Left colon (tissue), 2 donors: ENCODE data around the gene XCL1. TPM values are rescaled to one million over a fixed set of nuclear protein-coding genes. Genes with fewer than 3 reads are reported as not detected.
"Not testable (repeated sequence)": the region's sequence is repeated elsewhere in the genome, so short reads cannot be mapped to it uniquely, and the experiment has no call there.

Experiments used
- ATAC-seq: fragments of 200-7000 bp; cut with Tn5 transposase; one replicate; pipeline ENCODE4 v1.9.1; 2020; ENCODE audit warnings: mild to moderate bottlenecking, moderate library complexity
- DNase-seq, 2 donors: peaks; one replicate each; pipeline ENCODE4 v3.0.0-alpha.2; 2020
- intact Hi-C, 2 donors: fragments of 100-400 bp; cut with DNase I in 1 of 2; cut with micrococcal nuclease in 1 of 2; formaldehyde crosslinking; loops; one replicate each; pipeline versions ENCODE4 v1.11.2 to v1.14.0; 2022; cut with DNase I, micrococcal nuclease
- total RNA-seq, 2 donors: library from RNA; stranded (reverse); fragmentation: NEBNext Ultra II Directional; extraction: Animal tissue kit (Norgen Biotek cat#: 25700); gene quantifications; one replicate each; pipeline ENCODE4 v1.2.1, GENCODE V29; 2021
- donor health status: DM: no; HTN: no; CAD: no.
- donor health status: DM: yes; HTN: yes; CAD: no.

Gene XCL1
- total RNA-seq, 2 donors from 2014 or later = 0.24 TPM; not detected in 1

DNA sequence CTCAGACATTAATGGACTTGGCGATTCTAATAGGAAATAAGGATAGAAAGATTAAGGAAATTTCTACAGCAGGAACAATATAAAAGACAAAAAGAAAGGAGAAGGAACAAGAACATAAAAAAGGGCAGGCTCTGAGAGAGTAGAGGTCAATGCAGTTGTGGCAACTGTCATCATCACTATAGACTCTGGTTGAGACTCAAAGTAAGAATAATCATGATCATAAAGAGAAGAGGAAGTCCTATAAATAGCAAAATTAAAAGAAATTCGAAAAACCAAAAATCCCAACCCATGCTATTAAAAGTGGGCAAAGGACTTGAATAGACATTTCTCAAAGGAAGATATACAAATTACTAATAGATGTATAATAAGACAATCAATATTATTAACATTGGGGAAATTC is 14.4 kb upstream of the XCL1 start:
- no peak for ATAC-seq
- DNase-seq = no peak
- intact Hi-C loops = no loop called here

DNA sequence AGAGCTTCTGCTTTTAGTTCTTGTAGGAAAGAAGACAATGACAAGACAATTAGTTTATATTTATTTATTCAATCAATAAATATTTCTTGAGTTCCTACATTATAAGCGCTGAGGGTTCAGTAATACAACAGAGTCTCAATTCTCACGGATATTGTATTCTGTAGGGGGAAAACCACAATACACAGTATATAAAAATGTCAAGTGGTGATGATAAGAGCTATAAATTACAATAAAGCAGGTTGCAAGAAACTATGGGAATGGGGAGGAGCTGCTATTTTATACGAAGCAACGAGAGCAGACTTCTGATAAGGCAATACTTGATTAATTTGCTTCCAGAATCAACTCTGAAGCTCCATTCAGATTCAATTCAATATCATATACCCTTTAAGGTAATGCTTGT is 10.6 kb upstream of the XCL1 start:
- peak; percentile 37 for ATAC-seq

DNA sequence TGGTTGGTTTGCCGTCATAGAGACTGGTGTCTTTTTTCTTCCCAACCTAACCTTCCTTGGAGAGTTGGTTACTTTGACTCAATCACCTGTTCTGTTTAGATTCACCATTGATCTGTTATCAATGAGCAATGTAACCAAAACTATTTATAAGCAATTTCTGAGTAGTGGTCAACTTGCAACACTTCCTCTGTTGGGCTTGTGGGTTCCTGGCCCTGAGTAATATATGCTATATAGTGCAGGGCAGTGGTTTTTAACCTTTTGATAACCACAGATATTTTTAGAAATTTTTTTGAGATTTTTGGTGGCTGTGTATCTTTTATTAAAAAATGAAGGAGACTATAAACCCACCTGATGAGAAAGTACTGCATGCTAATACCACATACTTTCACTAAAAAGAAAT is 9.4 kb upstream of the XCL1 start:
- ATAC-seq (no peak), DNase-seq (no peak)
- intact Hi-C loops = no loop called here

More for the DNA sequence above, 10.6 kb upstream of the XCL1 start:
- DNase-seq = no peak
- intact Hi-C loops = no loop called here

DNA sequence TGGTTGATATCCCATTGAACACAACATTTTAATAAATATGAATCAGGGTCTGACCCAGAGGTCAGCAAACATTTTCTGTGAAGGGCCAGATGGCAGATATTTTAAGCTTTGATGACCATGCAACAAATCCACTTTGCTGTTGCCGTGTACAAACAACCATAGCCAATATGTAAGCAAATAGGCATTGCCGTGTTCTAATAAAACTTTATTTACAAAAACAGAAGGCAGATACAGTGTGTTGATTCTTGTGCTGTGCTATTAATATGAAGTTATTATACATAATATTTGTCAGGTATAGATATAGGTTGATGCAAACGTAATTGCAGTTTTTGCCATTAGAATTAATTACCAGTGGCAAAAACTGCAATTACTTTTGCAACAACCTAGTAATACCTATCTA is 8.8 kb upstream of the XCL1 start:
- ATAC-seq (no peak), DNase-seq (no peak)
- intact Hi-C loops = no loop called here

DNA sequence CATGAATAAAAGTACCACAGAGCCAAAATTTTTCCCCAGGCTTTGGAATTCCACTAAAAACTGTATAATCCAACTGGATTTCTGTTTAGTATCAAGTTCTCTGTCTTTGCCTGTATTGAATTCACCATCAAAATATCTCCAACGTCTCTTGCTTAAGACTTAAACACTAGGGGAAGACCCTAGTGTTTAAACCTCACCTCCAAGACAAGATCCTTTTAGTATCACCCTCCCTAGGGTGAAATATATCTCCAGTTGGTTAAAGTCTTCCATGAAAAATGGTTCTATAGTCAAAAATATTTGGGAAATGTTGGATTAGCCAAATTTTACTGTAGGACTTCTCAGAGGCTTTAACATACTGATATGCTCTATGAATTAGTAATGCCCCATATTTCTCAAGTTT is 8.1 kb upstream of the XCL1 start:
- intact Hi-C loops = no loop called here
- DNase-seq (no peak), ATAC-seq (no peak)

DNA sequence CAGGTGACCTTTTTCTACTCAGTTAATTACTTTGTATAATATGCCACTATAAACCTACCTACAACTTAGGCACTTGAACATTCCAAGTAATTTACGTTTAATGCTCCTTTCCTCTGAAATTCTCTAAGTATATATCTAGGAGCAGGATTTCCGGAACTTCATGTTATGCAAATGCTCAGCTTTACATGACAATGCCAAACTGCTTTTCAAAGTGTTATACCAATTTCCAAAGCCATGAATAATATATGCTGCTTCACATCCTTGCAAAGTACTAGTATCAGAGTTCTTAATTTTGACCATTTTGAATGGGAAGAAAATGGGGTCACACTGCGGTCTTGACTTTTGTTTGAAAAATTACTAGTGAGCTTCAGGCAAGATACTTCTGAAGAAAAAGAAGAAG is 5.8 kb upstream of the XCL1 start:
- DNase-seq (no peak), ATAC-seq (no peak)
- intact Hi-C loops = loop anchor here in 1 of 2 donors (5.0 to 10.0 kb wide), 2 partner anchors 128 to 236 kb away; no protein-coding TSS in a partner anchor

DNA sequence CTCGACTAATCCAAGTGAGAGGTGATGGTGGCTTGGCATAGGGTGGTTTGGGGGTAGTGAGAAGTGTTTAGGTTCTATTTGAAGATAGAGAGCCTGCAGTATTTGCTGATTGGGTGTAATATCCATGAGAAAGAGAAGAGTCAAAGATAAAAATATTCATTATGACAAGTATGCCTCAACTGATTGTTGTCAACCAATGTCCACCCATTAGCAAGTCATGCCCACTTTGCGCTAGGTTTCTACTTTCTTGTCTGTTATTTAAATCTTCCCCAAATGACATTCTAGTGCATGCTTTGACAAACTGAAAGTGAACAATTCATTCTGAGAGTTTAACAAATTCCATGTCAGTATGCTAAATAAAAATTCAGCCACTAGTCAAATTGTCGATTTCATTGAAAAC is 3.8 kb upstream of the XCL1 start:
- DNase-seq = no peak
- intact Hi-C loops = loop anchor here in 1 of 2 donors (5.0 to 10.0 kb wide), 2 partner anchors 130 to 238 kb away; no protein-coding TSS in a partner anchor
- no peak for ATAC-seq

DNA sequence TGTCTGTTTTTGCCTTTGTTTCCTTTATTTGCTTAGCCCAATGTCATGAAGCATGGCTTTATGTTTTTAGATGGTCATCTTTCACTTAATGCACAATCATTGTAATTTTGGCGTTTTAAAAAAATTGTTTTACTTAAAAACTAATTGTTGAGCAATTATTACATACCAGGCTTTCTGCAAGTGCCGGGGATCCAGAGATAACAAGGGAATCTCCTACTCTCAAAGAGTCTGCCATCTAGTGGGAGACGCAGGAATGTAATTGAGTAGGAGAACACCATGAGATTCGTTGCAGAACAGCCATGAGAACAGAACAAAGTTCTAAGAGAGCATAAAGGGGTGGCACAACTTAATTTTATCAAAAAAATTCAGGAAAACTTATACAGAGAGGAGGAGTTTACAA is 2.2 kb upstream of the XCL1 start:
- intact Hi-C loops = loop anchor here in 1 of 2 donors (5.0 to 10.0 kb wide), 2 partner anchors 132 to 239 kb away; no protein-coding TSS in a partner anchor
- peak in 1 of 2 donors; percentile 5 for DNase-seq
- ATAC-seq = peak; percentile 68

DNA sequence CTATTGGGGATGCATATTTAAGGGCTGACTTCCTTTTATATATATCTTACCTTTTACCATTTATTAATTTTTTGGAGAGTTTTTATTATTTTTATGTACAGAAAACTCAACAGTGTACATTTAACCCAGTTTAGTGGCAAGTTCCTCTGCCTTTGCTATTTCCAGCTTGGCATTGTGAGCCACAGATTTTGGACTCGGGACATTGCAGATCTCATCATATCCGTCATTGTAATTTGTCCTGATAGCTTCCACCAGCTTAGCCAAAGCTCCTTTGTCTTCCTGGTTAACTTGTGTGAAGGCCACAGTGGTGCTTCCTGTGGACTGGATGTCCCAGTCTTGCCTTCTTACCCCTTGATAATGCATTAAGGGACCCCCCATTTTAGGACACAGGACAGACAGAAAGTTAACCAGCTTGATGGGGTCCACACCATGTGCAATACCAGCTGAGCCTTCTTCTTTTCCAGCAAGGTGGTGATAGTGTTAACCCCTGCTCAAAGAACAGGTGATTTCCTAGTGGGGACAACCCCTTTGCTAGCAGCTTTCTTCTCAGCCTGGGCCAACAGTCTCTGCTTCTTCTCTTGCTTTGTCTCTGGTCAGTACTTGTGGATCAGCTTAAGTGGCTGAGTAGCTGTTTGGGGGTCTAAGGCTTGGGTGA is 2.3 kb downstream of the XCL1 start:
- intact Hi-C loops = loop anchor here in 1 of 2 donors (10.0 kb wide), 1 partner anchor 244 kb away; no protein-coding TSS in a partner anchor
- DNase-seq, ATAC-seq: not testable (repeated sequence)

DNA sequence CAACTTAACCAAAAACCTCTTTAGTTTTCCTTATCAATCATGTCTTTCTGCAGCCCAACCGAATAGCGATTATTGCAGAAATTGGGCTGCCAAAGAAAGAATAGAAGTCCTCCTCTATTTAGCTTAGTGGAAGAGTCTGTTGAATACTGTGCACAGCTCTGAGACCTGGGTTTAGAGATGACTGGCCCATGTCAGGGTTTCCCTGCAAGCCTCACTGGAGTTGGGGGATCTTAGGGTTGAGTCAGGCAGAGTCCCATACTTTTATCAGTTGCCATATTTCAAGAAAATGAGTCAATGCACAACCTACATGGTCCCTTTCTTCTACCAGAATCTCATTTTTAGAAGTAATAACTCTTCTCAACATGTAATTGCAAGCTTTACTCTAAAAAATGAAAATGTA is 3.9 kb downstream of the XCL1 start:
- DNase-seq, ATAC-seq, intact Hi-C loops: not testable (repeated sequence)

DNA sequence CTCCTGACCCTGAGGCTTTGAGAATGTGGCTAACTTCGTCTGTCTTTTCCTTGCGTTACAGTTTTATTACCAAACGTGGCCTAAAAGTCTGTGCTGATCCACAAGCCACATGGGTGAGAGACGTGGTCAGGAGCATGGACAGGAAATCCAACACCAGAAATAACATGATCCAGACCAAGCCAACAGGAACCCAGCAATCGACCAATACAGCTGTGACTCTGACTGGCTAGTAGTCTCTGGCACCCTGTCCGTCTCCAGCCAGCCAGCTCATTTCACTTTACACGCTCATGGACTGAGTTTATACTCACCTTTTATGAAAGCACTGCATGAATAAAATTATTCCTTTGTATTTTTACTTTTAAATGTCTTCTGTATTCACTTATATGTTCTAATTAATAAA is 4.6 kb downstream of the XCL1 start:
- DNase-seq, ATAC-seq, intact Hi-C loops: not testable (repeated sequence)

DNA sequence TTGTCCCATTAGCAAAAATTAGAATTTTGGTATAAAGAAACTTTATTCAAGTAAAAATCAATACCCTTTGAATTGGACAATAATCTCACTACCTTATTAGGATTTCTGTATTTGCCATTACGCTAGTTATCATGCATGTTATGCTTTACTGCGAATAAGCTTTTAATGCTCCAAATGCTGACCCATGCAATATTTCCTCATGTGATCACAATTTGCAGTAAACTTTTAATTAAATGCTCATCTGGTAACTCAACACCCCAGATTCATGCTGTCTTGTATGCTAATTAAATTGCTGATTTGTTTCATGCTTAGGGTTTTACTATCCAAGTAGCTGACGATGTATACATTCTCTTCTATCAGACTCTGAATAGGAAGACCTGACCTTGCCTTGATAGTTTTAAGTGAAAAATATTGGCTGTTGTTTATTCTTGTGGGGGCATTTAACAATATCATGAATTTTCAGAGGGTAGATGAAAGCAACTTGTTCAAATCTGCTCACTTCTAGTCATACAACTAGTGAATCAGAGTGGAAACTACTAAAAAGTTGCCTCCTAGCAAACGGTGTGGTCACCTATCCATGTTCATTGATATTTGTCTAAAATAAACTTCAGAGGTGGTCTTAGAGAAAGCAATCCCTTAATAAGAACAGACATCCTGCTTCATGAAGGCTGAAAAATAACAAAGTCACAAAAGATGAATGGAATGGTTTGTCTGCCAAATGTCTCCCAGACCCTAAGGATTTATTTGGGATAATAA is 5.6 kb downstream of the XCL1 start:
- ATAC-seq (no peak), DNase-seq (no peak)
- intact Hi-C loops = no loop called here

DNA sequence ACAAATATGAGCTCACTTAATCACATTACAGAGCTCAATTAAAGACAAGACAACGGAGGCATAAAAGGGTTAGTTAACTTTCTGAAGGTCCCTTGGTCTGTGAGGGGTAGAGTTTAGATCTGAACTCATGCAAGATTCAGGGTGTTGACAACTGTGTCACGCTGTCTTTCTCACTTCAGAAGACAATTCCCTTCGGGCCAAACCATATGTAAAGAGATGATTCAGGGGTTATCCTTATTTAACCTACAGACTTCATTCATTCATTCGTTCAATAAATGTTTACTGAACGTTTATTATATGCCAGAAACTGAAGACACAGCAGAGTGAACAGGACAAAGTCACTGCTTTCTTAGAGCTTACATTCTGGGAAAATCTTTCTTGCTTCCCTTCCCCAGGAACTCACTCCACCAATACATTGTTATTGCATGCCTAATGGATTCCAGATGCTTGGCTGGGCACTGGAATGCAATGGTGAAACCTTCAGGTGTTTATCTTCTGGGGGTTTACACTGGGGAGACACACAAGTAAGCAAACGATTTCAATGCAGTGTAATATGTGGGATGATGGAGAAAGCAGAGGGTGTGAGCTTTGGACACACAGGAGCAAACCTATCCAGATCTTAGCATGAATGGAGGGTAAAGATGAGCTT is 6.4 kb downstream of the XCL1 start:
- ATAC-seq = no peak

DNA sequence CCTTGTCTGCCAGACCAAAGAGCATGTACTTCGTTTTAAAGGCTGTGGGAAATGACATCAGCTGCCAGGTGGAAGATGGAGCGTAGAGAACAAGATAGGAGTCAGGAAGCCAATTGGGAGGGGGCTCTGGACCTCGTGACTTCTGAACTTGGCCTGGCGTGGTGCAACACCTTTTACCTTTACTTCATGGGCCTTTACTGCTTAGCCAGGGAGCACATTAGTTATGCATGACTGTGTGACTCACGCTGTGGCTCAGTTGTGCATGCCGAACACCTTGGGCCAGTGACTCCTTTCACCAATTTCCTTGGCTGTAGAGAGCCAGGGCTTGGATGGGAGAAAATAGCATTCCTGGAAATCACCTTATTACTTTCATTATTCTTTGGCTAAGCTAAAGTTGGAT is 7.2 kb downstream of the XCL1 start:
- no peak for ATAC-seq
- intact Hi-C loops = no loop called here

More for the DNA sequence above, 6.4 kb downstream of the XCL1 start:
- no peak for DNase-seq
- intact Hi-C loops = no loop called here

DNA sequence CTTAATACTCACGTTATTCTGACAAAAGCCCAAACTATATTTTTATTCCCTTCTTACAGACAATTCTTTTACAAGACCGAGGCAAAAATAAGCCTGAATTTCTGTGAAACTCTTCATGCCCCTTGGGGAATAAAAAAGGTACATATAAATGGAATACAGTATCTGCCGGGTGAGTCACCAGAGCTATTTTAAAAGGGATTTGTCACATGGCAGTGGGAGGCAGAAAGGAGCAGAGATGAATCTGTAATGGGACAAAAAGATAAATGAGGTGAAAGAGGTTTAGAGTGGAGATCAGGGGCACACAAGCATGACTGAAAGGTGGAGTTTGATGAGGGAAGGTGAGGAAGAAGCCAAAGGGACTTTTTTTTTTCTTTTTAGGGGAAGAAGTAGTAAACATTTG is 8.8 kb downstream of the XCL1 start:
- no peak for DNase-seq
- intact Hi-C loops = no loop called here
- no peak for ATAC-seq

More for the DNA sequence above, 7.2 kb downstream of the XCL1 start:
- no peak for DNase-seq

DNA sequence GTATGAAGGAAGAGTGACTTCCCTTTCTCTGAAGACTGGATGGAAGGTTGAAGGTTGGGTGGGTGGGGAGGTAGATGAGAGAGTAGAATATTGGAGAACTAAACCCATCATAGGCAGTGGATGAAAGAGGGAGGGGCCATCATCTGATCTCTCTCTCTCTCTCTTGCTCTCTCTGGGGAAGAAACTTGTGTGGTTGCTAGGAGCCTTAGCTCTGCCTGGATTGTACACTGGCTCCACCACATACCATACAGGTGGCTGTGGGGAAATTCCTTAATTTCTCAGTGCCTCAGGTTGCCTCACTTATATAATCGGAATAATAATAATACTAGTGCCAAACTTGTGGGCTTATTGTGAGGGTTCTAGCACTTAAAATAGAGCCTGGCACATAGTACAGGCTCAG is 9.5 kb downstream of the XCL1 start:
- no peak for ATAC-seq
- DNase-seq = no peak
- intact Hi-C loops = no loop called here

DNA sequence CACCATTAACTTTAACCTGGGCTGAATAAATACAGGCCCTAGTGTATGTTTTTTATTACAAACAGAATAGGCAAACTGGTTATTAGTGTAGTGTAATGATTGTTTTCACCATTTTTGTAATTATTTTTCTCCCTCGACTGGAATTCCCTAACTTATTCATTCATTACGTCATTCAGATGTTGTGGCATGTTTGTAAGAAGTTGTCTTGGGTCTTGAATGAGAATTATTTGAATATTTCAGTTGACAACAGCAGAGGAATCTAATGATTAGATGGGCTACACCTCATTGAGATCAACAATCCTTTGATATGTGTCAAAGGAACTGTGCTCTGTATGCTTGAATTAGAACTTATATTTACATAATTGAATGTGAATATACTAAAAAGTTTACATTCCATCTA is 12.8 kb downstream of the XCL1 start:
- intact Hi-C loops = no loop called here
- DNase-seq (no peak), ATAC-seq (no peak)

DNA sequence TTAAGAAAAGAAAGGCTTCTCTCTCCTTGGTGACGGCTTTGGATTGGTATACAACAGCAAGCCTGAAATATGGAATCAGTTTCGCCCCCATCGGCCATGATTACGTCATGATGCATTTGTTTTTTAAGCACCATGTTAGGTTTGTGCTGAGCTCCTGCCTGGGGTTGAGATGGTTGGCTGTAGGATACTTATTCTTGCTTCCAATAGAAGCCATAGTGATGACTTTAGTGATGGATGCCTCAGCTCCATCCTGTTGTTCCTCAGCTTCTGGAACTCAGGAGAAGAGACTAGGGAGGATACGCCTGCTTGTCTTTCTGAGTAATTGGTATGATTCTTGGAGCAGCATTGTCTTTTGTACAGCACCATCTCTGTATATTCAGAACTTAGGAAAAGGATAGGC is 14.7 kb downstream of the XCL1 start:
- DNase-seq (no peak), ATAC-seq (no peak)
- intact Hi-C loops = no loop called here

DNA sequence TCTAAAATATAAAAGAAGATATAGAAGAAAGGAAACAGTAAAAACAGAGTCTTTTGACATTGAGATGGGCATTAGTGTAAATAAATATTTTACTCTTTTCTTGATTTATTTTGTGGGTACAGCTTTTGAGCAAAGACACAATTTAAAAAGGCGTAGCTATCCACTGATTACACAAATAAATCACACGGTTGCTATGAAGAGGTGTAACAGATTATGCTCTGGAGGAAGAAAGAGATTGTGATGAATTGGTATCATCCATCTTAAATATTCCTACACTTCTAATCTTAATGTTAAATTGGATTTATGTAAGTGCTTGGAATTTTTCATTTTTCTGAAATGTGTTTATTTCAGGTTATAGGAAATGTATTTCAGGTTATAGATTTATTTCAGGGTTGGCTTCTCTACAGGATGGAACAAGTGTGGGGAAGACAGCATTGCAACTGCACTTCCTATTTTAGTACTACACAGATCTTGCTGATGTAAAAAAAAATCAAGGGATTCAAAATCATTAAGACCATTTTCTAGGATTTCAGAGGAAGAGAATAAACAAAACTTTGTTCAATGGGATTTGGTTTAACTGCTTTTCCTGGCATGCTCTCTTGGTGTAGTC is 15.3 kb downstream of the XCL1 start:
- DNase-seq (no peak), ATAC-seq (no peak)
- intact Hi-C loops = no loop called here
